ENCODE measurements around the gene CNOT6L. TPM values are rescaled to one million over a fixed set of nuclear protein-coding genes. Genes with fewer than 3 reads are reported as not detected.

CNOT6L gene
- total and polyA plus RNA-seq, 2 experiments from 2014 or later = 6.5 to 9.2 TPM

GRCh38 chr4:77801260-77801608, 17.9 kb downstream of the CNOT6L start:
- 58 to 63% methylated on average over 1 of the region's 1 CpG for WGBS, 2 experiments (ENCODE audit: low coverage in 1 of 2, low lambda C conversion rate in 2 of 2, missing lambda C conversion rate in 2 of 2)
- Histone ChIP-seq H3K27ac (peak overlapping the region; percentile 10; the same call in 1 of the 2 replicates), H3K4me1 (ENCODE audit: insufficient read depth) (peaks cover 25% of the 10 kb centered on the region), H3K79me2 (ENCODE audit: insufficient read depth) (peaks cover 100% of the 10 kb centered on the region), H4K20me1 (ENCODE audit: insufficient read depth) (peaks cover 4% of the 10 kb centered on the region), H3K4me2 (ENCODE audit: unreplicated experiment) (no peak overlapping the region), H3K4me3 (no peak overlapping the region), H3F3A (ENCODE audit: insufficient read depth) (peaks cover 10% of the 10 kb centered on the region), H3K27me3 (replicated peaks; ENCODE audit: insufficient read depth) (no peaks in the 10 kb centered on the region), H3K9me2 (ENCODE audit: insufficient read depth) (no peaks in the 10 kb centered on the region), H2AFZ (no peak overlapping the region), H3K9ac (no peak overlapping the region), H3K9me3 (ENCODE audit: low read depth) (no peaks in the 10 kb centered on the region), H3K36me3 (ENCODE audit: low read depth) (no peaks in the 10 kb centered on the region)
- no peak for TF ChIP-seq EZH2 (IDR thresholded peaks at IDR 0.05; ENCODE audit: insufficient read depth, poor library complexity, severe bottlenecking)
- DNase-seq = no peak
- in situ Hi-C loops (cut with MboI) = no loop called here

DNA sequence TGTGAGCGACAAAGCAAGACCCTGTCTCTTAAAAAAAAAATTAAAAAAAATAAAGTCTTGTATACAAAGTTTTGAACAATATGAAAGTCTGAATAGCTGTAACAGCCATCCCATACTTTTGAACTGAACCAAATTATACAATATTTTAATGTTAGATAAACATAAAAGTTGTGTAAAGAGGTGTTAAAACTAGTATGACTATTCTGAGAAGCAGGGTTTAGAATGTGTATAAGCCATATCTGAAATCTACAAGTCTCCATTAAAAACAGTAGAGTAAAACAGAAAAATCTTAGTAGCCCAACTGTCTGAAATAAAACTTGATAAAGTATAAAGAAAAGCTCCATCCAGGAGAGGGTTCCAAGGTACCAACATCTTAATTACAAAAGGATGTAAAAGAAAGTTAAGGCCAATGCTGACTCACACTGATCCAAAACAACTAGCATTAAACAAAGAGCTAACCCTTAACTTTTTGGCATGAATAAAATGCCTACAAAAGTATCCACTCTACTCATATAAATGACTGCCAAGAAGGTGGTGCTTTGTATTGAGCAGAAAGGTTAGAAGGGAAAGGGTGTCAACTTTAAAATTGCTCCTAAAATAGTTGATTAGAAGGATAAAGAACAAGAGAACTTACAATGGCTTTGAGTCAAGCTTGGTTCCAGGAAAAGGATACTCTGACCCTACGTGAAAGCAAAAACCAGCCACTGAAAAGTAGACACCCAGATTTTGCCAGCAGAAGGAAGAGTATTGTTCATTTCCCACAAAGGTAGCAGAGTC, 18.5 kb downstream of the CNOT6L start:
- Histone ChIP-seq H3K36me3 (ENCODE audit: low read depth) (no peaks in the 10 kb centered on the region), H3K27me3 (replicated peaks; ENCODE audit: insufficient read depth) (no peaks in the 10 kb centered on the region), H3K27ac (peak overlapping the region; percentile 10; the same call in 1 of the 2 replicates), H3K9ac (no peak overlapping the region), H2AFZ (no peak overlapping the region), H4K20me1 (ENCODE audit: insufficient read depth) (peaks cover 4% of the 10 kb centered on the region), H3K9me3 (ENCODE audit: low read depth) (no peaks in the 10 kb centered on the region), H3K4me3 (no peak overlapping the region), H3K4me1 (ENCODE audit: insufficient read depth) (peaks cover 25% of the 10 kb centered on the region), H3K9me2 (ENCODE audit: insufficient read depth) (no peaks in the 10 kb centered on the region), H3F3A (ENCODE audit: insufficient read depth) (peaks cover 10% of the 10 kb centered on the region), H3K79me2 (ENCODE audit: insufficient read depth) (peaks cover 100% of the 10 kb centered on the region), H3K4me2 (ENCODE audit: unreplicated experiment) (no peak overlapping the region)
- DNase-seq = peak; percentile 44
- no peak for TF ChIP-seq EZH2 (IDR thresholded peaks at IDR 0.05; ENCODE audit: insufficient read depth, poor library complexity, severe bottlenecking)
- no peak for TF ChIP-seq EZH2phosphoT487 (IDR thresholded peaks at IDR 0.05; ENCODE audit: insufficient read depth, low read depth)
- in situ Hi-C loops (cut with MboI) = no loop called here
- WGBS, 2 experiments (ENCODE audit: low coverage in 1 of 2, low lambda C conversion rate in 2 of 2, missing lambda C conversion rate in 2 of 2) = 58 to 67% methylated on average over 2 of the region's 2 CpGs

DNA sequence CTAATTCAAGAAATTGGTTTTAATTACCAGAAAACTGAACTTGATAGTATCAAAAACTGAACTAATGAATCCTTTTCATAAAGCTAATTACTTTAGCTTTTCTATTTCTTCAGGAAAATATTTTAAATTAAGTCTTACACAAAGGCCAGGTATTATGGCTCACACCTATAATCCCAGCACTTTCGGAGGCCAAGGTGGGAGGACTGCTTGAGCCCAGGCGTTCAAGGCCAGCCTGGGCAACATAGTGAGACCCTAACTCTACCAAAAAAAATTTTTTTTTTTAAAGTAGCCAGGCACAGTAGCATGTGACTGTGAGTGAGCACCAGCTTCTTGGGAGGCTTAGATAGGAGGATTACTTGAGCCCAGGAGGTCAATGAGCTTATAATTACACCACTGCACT, 19.1 kb downstream of the CNOT6L start:
- H2AFZ ChIP-seq = no peak overlapping the region
- in situ Hi-C loops (cut with MboI) = no loop called here
- no peak overlapping the region for H3K4me3 ChIP-seq
- TF ChIP-seq EZH2 (IDR thresholded peaks at IDR 0.05; ENCODE audit: insufficient read depth, poor library complexity, severe bottlenecking) = no peak
- TF ChIP-seq EZH2phosphoT487 (IDR thresholded peaks at IDR 0.05; ENCODE audit: insufficient read depth, low read depth) = no peak
- no peaks in the 10 kb centered on the region for H3K9me3 ChIP-seq (ENCODE audit: low read depth)
- H3K4me2 ChIP-seq (ENCODE audit: unreplicated experiment) = no peak overlapping the region
- 0 out of 2 replicates have a peak overlapping the region, but pooled peaks have one; percentile 10 for H3K27ac ChIP-seq
- WGBS, 2 experiments (ENCODE audit: low coverage in 1 of 2, low lambda C conversion rate in 2 of 2, missing lambda C conversion rate in 2 of 2) = 95 to 97% methylated on average over 2 of the region's 2 CpGs
- peaks cover 25% of the 10 kb centered on the region for H3K4me1 ChIP-seq (ENCODE audit: insufficient read depth)
- H3K79me2 ChIP-seq (ENCODE audit: insufficient read depth) = peaks cover 100% of the 10 kb centered on the region
- no peaks in the 10 kb centered on the region for H3K27me3 ChIP-seq (replicated peaks; ENCODE audit: insufficient read depth)
- H3K9ac ChIP-seq = no peak overlapping the region
- H3K36me3 ChIP-seq (ENCODE audit: low read depth) = no peaks in the 10 kb centered on the region
- H3F3A ChIP-seq (ENCODE audit: insufficient read depth) = peaks cover 10% of the 10 kb centered on the region
- no peaks in the 10 kb centered on the region for H3K9me2 ChIP-seq (ENCODE audit: insufficient read depth)
- peaks cover 4% of the 10 kb centered on the region for H4K20me1 ChIP-seq (ENCODE audit: insufficient read depth)
- no peak for DNase-seq

DNA sequence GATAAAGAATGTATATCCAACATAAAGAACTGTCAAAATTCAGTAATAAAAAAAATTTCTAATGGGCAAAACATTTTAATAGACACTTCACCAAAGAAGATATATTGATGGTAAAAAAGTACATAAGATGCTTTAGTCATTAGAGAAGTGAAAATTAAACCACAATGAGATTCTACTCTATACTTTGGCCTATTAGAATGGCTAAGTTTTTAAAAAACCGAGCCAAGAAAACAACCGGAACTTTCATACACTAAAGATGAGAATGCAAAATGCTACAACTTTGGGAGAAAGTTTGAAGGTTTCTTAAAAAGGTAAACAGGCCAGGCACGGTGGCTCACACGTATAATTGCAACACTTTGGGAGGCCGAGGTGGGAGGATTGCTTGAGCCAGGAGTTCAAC, 20.8 kb downstream of the CNOT6L start:
- H3K4me2 ChIP-seq (ENCODE audit: unreplicated experiment) = no peak overlapping the region
- H3K27me3 ChIP-seq (replicated peaks; ENCODE audit: insufficient read depth) = no peaks in the 10 kb centered on the region
- H3K4me1 ChIP-seq (ENCODE audit: insufficient read depth) = peaks cover 18% of the 10 kb centered on the region
- H3K9ac ChIP-seq = no peak overlapping the region
- peaks cover 4% of the 10 kb centered on the region for H4K20me1 ChIP-seq (ENCODE audit: insufficient read depth)
- peaks cover 10% of the 10 kb centered on the region for H3F3A ChIP-seq (ENCODE audit: insufficient read depth)
- in situ Hi-C loops (cut with MboI) = no loop called here
- H3K9me3 ChIP-seq (ENCODE audit: low read depth) = no peaks in the 10 kb centered on the region
- H3K79me2 ChIP-seq (ENCODE audit: insufficient read depth) = peaks cover 99% of the 10 kb centered on the region
- no peak overlapping the region for H2AFZ ChIP-seq
- no peak for DNase-seq
- H3K36me3 ChIP-seq (ENCODE audit: low read depth) = no peaks in the 10 kb centered on the region
- TF ChIP-seq EZH2 (IDR thresholded peaks at IDR 0.05; ENCODE audit: insufficient read depth, poor library complexity, severe bottlenecking) (no peak), EZH2phosphoT487 (IDR thresholded peaks at IDR 0.05; ENCODE audit: insufficient read depth, low read depth) (no peak)
- no peaks in the 10 kb centered on the region for H3K9me2 ChIP-seq (ENCODE audit: insufficient read depth)
- no peak overlapping the region for H3K4me3 ChIP-seq
- WGBS, 2 experiments (ENCODE audit: low coverage in 1 of 2, low lambda C conversion rate in 2 of 2, missing lambda C conversion rate in 2 of 2) = 94 to 99% methylated on average over 5 of the region's 5 CpGs
- H3K27ac ChIP-seq = no peak overlapping the region

Data from GM23248 (cell line).